ENCODE results near the gene AGBL1.

The AGBL1 gene

DNA sequence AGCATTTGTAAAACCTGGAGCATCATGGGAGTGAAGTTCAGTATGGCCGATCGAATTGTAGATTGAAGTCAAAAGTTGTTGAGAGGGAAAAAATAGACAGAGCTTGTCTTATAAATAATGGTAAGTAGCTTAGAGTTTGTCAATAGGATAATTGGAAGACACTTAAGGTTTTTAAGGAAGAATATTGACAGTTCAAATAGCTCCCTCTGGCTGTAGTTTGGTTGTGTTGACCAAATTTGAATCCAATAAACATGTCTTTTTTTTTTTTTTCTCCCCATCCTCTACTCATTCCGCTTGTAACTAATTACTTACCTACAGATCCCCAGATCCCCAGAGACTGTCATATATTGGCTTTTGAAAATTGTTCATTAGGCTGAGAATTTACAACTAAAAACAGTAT, 677.0 kb downstream of the AGBL1 start:
- no peak for DNase-seq

DNA sequence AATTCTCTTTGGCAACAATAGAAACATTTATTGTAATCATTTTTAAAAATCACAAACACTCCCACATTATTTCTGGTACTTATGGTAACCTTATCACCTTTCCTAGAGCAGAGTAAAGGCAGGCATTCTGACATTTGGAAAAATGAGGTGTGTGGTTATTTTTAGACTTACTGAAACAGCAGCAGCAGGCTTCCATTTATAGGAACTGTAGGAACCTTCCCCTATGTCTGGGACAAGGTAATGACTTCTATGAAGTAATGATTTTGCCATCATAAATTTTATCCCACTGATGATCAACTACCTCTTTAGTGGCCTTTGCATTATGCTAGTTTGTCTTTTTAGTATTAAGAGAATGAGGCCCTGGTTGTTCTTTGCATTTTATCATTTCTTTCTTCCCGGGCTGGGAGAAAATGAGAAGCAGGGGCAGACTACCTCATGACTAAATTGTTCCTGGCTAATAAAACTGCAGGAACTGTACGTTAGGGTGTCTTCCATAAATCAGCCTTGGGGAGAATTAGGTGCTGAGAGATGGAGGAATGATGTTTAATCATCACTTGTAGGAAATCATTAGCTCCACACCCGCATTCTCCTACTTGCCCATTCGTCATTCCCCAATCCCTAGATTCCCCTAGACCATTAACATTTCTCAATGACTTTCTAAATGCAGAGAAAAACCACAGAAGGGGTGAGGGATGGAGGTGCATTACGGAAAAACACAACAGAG, 680.3 kb downstream of the AGBL1 start:
- DNase-seq, result no peak

GRCh38 chr15:86762874-86763273, 683.2 kb downstream of the AGBL1 start:
- no peak for DNase-seq

GRCh38 chr15:86764021-86764420, 684.4 kb downstream of the AGBL1 start:
- DNase-seq, result no peak

- no peak for DNase-seq
Observed at GRCh38 chr15:86765281-86765680, 685.6 kb downstream of the AGBL1 start.

DNA sequence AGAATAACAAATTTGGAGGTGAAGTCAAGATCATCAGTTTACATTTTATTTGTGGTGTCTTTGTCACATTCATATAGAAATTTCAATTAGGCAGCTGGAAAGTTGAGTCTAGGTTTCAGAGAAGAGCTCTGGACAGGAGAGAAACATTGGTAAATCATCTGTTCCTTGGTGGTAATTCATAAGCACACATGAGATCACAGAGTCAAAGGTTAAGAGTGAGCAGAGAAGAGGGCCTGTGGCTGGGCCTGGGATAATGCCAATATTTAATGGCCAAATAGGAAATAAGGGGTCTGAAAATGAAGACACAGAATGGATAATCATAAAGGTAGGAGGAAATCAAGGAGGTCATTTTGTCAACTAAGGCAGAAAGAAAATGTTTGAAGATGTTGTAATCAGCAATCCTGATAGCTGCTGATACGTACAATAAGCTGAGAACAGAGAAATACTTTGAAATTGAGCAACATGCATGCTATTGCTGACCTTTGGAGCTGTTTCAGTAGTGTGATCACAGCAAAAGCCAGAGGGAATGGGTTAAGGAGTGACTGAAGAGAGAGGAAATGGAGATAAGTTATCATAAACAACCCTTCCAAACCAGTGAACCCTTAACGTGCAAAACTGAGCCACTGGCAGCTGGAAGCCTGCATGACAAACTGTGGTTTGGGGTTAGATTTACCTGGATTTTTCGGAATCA, 692.8 kb downstream of the AGBL1 start:
- no peak for DNase-seq

GRCh38 chr15:86773736-86774135, 694.1 kb downstream of the AGBL1 start:
- DNase-seq, result no peak

GRCh38 chr15:86776145-86776544, 696.5 kb downstream of the AGBL1 start:
- DNase-seq, result no peak

- no peak for DNase-seq
Observed at GRCh38 chr15:86796521-86796920, 716.9 kb downstream of the AGBL1 start.

DNA sequence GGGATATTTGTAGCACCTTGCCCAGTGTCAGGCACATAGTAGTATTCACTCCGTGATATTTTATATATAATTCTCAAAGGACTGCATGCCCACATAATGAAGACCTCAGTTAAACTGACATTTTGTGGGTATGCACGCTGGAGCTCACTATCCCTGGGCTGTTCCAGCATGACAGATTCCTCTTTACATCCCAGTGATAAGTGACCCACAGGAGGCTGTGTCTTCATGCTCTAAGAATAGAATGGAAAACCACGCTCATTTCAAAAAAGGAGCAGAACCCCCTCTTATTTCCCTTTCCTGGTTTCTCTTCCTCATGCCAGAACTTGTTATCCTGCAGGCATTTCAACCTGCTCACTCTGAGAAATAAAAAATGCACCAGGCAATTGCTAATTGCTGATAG, 717.5 kb downstream of the AGBL1 start:
- DNase-seq, result no peak

DNA sequence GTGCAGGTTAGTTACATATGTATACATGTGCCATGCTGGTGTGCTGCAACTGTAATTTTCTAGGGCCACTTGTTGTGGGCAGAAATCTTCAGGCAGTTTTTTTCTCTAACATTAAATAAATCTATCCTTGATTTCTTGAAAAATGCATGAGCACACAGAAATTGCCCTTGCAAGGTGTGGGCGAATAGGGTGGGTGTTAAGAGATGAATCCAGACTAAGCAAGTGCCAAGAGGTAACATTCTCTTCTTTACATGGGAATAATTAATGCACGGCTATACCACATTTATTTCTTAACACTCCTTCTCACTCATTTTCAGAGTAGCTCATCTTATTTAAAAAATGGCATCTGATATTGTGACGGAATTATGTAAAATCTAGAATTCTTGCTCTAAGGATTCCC, 719.6 kb downstream of the AGBL1 start:
- DNase-seq, result no peak

- DNase-seq, result no peak
Observed at GRCh38 chr15:86802244-86802643, 722.6 kb downstream of the AGBL1 start.

GRCh38 chr15:86804406-86804805, 724.7 kb downstream of the AGBL1 start:
- no peak for DNase-seq

DNA sequence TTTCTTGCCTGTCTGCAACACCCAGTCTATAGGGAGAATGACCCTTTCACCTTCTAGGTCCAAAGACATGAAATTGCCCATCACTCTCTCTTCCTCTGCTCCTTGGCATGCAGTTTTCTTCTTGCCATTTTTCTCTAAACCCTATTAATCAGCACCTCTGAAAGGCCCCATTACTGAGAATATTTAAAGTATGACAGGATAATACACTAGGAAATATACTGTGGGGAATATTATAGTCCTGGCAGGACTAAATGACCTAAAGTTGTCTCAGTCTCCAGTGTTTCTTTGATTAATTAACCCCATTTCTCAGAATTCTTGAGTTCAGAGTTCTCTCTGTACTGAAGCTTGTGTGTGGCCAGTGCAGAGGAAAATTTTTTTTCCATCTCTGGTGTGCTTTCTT, 730.7 kb downstream of the AGBL1 start:
- DNase-seq, result no peak

- DNase-seq, result no peak
Observed at GRCh38 chr15:86813892-86814291, 734.2 kb downstream of the AGBL1 start.

GRCh38 chr15:86829245-86829644, 749.6 kb downstream of the AGBL1 start:
- no peak for DNase-seq

GRCh38 chr15:86830304-86830703, 750.6 kb downstream of the AGBL1 start:
- DNase-seq, result no peak

DNA sequence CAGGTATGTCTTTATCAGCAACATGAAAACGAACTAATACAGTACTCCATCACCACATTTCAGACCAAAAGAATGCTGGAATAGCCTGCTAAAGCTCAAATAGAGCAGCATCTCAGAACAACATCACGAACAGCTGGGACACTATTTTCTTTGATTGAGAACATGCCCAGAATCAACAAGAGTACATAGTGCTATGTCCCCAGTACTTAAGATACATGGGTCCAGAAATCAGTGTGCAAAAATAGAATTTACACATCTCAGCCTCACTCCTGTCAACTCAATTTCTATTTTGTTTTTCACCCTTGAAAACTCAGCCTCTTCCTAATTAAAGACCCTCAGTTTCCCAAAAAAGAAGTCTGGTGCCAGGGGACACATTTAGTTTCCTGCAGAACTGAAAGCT, 753.9 kb downstream of the AGBL1 start:
- no peak for DNase-seq

DNA sequence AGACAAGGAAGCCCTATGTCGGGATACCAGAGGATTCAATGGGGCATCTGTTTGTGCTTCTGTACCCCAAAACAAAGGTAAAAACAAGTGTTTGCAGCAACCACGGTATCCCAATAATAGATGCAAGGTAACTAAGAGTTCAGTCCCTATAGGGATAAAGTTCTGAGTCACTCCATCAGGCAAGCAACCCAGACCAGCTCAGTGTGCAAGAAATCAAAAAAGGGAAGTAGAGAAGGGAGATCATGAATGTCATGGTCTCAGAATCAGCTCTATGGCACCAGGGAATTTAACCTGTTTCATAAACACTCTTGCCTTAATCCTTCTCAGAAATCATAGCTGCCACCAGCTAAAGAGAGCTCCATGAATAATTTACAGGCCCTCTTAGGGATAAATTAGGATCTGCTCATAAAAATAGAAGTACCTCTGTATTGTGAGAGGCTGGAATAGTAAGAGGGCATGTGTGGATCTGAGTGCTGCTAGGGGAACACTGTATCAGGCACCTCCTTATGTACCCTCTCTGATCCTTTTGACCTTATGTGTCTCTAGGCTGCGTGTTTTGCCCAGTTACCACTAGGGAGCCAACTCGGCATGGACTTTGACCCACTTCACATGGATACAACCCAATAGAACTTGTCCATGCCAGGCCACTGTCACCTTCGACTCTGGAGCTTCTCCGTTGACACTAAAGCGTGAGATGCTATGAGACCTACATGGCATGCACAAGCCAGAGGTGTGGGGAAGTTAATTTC, 754.6 kb downstream of the AGBL1 start:
- no peak for DNase-seq

- DNase-seq, result no peak
Observed at GRCh38 chr15:86837294-86838061, 757.8 kb downstream of the AGBL1 start.

- no peak for DNase-seq
Observed at GRCh38 chr15:86839502-86839901, 759.8 kb downstream of the AGBL1 start.

GRCh38 chr15:86840996-86841395, 761.3 kb downstream of the AGBL1 start:
- no peak for DNase-seq

GRCh38 chr15:86842199-86842598, 762.5 kb downstream of the AGBL1 start:
- no peak for DNase-seq

Data from NCI-H1436 treated with DMSO at 0.1 percent for 48 hours (cell line).